GM23248 (cell line): Measurements from ENCODE around the gene LRRN4CL. TPM values are rescaled to one million over a fixed set of nuclear protein-coding genes. Genes with fewer than 3 reads are reported as not detected.
"Not testable (repeated sequence)": the region's sequence is repeated elsewhere in the genome, so short reads cannot be mapped to it uniquely, and the experiment has no call there.

Source experiments
- DNase-seq: peaks from one replicate; pipeline ENCODE4 v3.0.0-alpha.2; 2015
- H2AFZ ChIP-seq: fragments of 200-600 bp; sonication (generic); 2 replicates; pipeline ENCODE4 v1.6.1; 2016; ENCODE audit warnings: antibody characterized with exemption
- H3F3A ChIP-seq: fragments of 200-600 bp; sonication (generic); 2 replicates; pipeline ENCODE4 v1.6.1; 2016; ENCODE audit warnings: mild to moderate bottlenecking, antibody characterized with exemption, mixed run types; ENCODE audit not compliant: insufficient read depth
- H3K27ac ChIP-seq: fragments of 200-600 bp; sonication (generic); 2 replicates; pipeline ENCODE4 v1.5.1; 2016; ENCODE audit warnings: mild to moderate bottlenecking
- H3K27me3 ChIP-seq: fragments of 200-600 bp; sonication (generic); replicated peaks from 2 replicates; pipeline ENCODE4 v1.6.1; 2016; ENCODE audit warnings: mild to moderate bottlenecking; ENCODE audit not compliant: insufficient read depth
- H3K36me3 ChIP-seq: fragments of 200-600 bp; sonication (generic); 2 replicates; pipeline ENCODE4 v1.6.1; 2016; ENCODE audit warnings: low read depth, mild to moderate bottlenecking
- H3K4me1 ChIP-seq: fragments of 200-600 bp; sonication (generic); 2 replicates; pipeline ENCODE4 v1.6.1; 2016; ENCODE audit warnings: mild to moderate bottlenecking; ENCODE audit not compliant: insufficient read depth
- H3K4me2 ChIP-seq: fragments of 200-600 bp; sonication (generic); one replicate; pipeline ENCODE4 v1.6.1; 2016; ENCODE audit warnings: mild to moderate bottlenecking; ENCODE audit not compliant: unreplicated experiment
- H3K4me3 ChIP-seq: fragments of 200-600 bp; sonication (generic); 2 replicates; pipeline ENCODE4 v1.5.1; 2016; ENCODE audit warnings: mild to moderate bottlenecking
- H3K79me2 ChIP-seq: fragments of 200-600 bp; sonication (generic); 2 replicates; pipeline ENCODE4 v1.6.1; 2016; ENCODE audit warnings: mild to moderate bottlenecking; ENCODE audit not compliant: insufficient read depth
- H3K9ac ChIP-seq: fragments of 200-600 bp; sonication (generic); 2 replicates; pipeline ENCODE4 v1.6.1; 2016; ENCODE audit warnings: mild to moderate bottlenecking
- H3K9me2 ChIP-seq: fragments of 200-600 bp; sonication (generic); 2 replicates; pipeline ENCODE4 v1.6.1; 2016; ENCODE audit warnings: mixed run types, mild to moderate bottlenecking, moderate library complexity; ENCODE audit not compliant: insufficient read depth
- H3K9me3 ChIP-seq: fragments of 200-600 bp; sonication (generic); one replicate; pipeline ENCODE4 v1.6.1; 2017; ENCODE audit warnings: low read depth
- H4K20me1 ChIP-seq: fragments of 200-600 bp; sonication (generic); 2 replicates; pipeline ENCODE4 v1.6.0; 2016; ENCODE audit not compliant: insufficient read depth
- EZH2 ChIP-seq: fragments of 200-600 bp; sonication (generic); IDR thresholded peaks from 2 replicates; pipeline ENCODE4 v1.6.1; 2018; ENCODE audit warnings: antibody characterized with exemption, mild to moderate bottlenecking; ENCODE audit not compliant: insufficient read depth, poor library complexity, severe bottlenecking
- EZH2phosphoT487 ChIP-seq: fragments of 200-600 bp; sonication (generic); IDR thresholded peaks from 2 replicates; pipeline ENCODE4 v1.6.1; 2018; ENCODE audit warnings: antibody characterized with exemption, moderate library complexity, mild to moderate bottlenecking, low read depth; ENCODE audit not compliant: insufficient read depth
- WGBS, 2 experiments: methylation state at CpG; one replicate each; pipeline ENCODE4 v1.1.6; 2015 to 2017; ENCODE audit warnings: low lambda C conversion rate in 2 of 2, low coverage in 1 of 2; ENCODE audit errors: missing lambda C conversion rate in 2 of 2; 5-methylcytosine and 5-hydroxymethylcytosine counted together
- in situ Hi-C: fragments of 300-500 bp; cut with MboI; formaldehyde crosslinking; loops from 2 replicates; pipeline ENCODE4 v1.15.0; 2020
- polyA plus RNA-seq: library from polyadenylated mRNA; unstranded; fragments of >200 nt; fragmentation: Nextera tagmentation; extraction: Ambion mirVana; gene quantifications from 2 replicates; pipeline ENCODE4 v1.2.1, GENCODE V29; 2016
- total RNA-seq: library from RNA; depleted of rRNA; stranded (reverse); fragments of >200 nt; shearing (Covaris generic); gene quantifications from 2 replicates; pipeline ENCODE4 v1.2.3, GENCODE V29; 2014

The LRRN4CL gene
- total and polyA plus RNA-seq, 2 experiments from 2014 or later = 2.3 to 6.9 TPM

DNA sequence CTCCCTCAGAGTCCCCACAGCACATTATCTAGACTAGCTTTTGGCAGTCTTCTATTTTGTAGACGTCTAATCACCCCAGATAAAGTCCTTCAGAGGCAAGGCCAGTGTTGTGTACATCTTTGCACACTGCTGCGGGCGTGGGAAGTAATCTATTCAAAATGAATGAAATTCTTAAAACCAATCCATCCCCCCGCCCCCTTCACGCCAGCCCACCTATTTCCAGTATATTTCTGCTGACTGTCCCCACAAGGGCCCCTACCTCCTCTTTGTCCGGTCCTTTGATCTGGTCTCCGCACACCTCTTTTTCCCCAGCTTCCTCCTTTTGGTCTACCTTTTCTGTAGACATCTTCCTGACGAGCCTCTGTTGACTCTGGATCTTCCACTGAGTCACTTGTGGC lies 17.5 kb upstream of the LRRN4CL start:
- peak overlapping the region; percentile 44 for H3K27ac ChIP-seq
- H3K79me2 ChIP-seq = peaks cover 28% of the 10 kb centered on the region; the same call in 1 of the 2 replicates
- H3K9me2 ChIP-seq = no peaks in the 10 kb centered on the region
- no peaks in the 10 kb centered on the region for H4K20me1 ChIP-seq
- peak overlapping the region; percentile 74; the same call in 1 of the 2 replicates for H3K4me3 ChIP-seq
- peaks cover 21% of the 10 kb centered on the region for H3K4me1 ChIP-seq
- H2AFZ ChIP-seq = peak overlapping the region; percentile 77; the same call in 1 of the 2 replicates
- peaks cover 34% of the 10 kb centered on the region for H3F3A ChIP-seq
- WGBS, 2 experiments = 87 to 89% methylated on average over 8 of the region's 8 CpGs
- no peaks in the 10 kb centered on the region for H3K27me3 ChIP-seq
- peaks cover 12% of the 10 kb centered on the region; the same call in 1 of the 2 replicates for H3K36me3 ChIP-seq
- TF ChIP-seq EZH2 = no peak
- no peak for TF ChIP-seq EZH2phosphoT487
- H3K9me3 ChIP-seq = no peaks in the 10 kb centered on the region
- peak overlapping the region; percentile 45 for H3K9ac ChIP-seq
- in situ Hi-C loops = no loop called here
- DNase-seq = no peak
- H3K4me2 ChIP-seq = no peak overlapping the region

DNA sequence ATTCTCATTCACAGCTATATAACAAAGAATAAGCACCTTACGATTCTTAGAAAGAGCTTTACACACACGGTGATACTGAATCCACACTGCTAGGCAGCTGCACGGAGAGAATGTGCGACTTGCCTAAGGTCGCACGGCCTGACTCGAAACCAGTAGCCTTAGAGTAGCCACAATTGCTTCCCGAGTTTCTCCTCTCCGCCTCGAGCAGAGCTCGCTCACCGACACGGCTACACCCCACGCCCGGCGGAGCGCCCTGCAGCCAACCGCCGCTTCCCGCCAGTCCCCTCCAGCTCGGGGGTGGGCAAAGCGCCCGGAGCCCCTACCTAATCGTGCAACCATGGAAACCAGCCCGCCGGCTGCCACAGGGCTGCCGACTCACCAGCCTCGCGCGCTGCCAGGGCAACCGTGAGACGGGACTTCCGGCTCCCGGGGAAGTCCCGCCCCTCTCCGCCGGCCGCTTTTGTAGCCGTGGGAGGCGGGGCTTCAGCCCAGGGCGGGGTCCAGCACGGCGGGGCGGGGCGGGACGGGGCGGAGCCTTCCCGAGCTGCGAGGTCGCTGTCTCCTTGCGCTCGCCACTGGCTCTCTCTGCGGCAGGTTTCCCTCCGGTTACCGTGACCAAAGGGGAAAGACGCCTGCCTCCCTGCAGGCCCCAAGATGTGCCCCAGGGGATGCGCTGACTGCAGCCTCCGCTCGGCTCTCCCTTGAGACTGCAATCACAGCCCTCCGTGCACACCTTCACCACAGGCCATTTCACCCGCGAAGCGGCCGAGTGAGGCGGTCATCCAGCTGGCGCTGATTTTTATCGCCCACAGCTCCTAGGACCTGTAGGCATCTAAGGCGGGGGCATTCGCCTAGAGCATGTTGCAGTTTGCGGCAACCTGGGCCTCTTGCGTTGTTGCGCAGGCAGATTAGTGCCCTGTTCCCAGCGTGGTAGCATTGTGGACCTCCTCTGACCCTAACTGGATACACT lies 16.8 kb upstream of the LRRN4CL start:
- peak overlapping the region; percentile 89 for H3K9ac ChIP-seq
- 10 to 11% methylated on average over 57 to 58 of the region's 73 CpGs for WGBS, 2 experiments
- in situ Hi-C loops = no loop called here

DNA sequence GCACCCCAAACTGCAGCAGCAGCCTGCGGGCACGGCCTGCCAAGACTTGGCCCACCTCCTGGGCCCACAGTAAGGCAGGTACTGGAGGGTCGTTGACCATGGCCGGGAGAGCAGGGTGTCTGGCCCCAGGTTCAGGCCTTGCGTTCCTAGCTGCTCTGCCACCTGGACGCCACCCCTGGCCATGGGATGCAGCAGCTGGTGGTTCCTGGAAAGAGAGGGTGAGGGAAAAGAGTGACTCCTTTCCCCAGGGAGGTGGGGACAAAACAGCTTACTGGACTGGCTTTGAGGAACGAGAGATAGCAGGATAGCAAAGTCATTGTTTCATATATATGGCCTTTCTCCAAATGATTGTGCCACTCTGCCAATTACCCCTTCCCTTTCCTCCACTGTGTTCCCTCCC lies 16.1 kb upstream of the LRRN4CL start:
- H3K79me2 ChIP-seq = peaks cover 28% of the 10 kb centered on the region; the same call in 1 of the 2 replicates
- H3K27ac ChIP-seq = peak overlapping the region; percentile 87
- peaks cover 20% of the 10 kb centered on the region for H3F3A ChIP-seq
- H3K9ac ChIP-seq = peak overlapping the region; percentile 89
- peak; percentile 47 for DNase-seq
- in situ Hi-C loops = no loop called here
- TF ChIP-seq EZH2phosphoT487 (no peak), EZH2 (no peak)
- peak overlapping the region; percentile 74 for H3K4me3 ChIP-seq
- H3K27me3 ChIP-seq = no peaks in the 10 kb centered on the region
- H3K4me2 ChIP-seq = peak overlapping the region; percentile 95
- no peaks in the 10 kb centered on the region for H3K9me2 ChIP-seq
- H3K9me3 ChIP-seq = no peaks in the 10 kb centered on the region
- peaks cover 7% of the 10 kb centered on the region; the same call in 1 of the 2 replicates for H3K36me3 ChIP-seq
- peak overlapping the region; percentile 70 for H2AFZ ChIP-seq
- WGBS, 2 experiments = 36 to 61% methylated on average over 7 of the region's 7 CpGs
- H4K20me1 ChIP-seq = no peaks in the 10 kb centered on the region
- peaks cover 21% of the 10 kb centered on the region for H3K4me1 ChIP-seq

More for the DNA sequence above, 16.8 kb upstream of the LRRN4CL start:
- TF ChIP-seq EZH2 (no peak), EZH2phosphoT487 (no peak)
- Histone ChIP-seq H3K27ac (peak overlapping the region; percentile 87), H3K4me1 (peaks cover 21% of the 10 kb centered on the region), H3K27me3 (no peaks in the 10 kb centered on the region), H3K9me2 (no peaks in the 10 kb centered on the region), H3K79me2 (peaks cover 28% of the 10 kb centered on the region; the same call in 1 of the 2 replicates), H3F3A (peaks cover 28% of the 10 kb centered on the region), H3K9me3 (no peaks in the 10 kb centered on the region), H3K36me3 (peaks cover 12% of the 10 kb centered on the region; the same call in 1 of the 2 replicates), H3K4me2 (peak overlapping the region; percentile 95), H3K4me3 (peak overlapping the region; percentile 74), H4K20me1 (no peaks in the 10 kb centered on the region), H2AFZ (peak overlapping the region; percentile 77)
- peak; percentile 99 for DNase-seq

- 93 to 98% methylated on average over 4 of the region's 4 CpGs for WGBS, 2 experiments
Measured at GRCh38 chr11:62703921-62704320, 14.6 kb upstream of the LRRN4CL start.

More at GRCh38 chr11:62703921-62704320, 14.6 kb upstream of the LRRN4CL start:
- H3K27me3 ChIP-seq, H3K9me2 ChIP-seq, in situ Hi-C loops, H2AFZ ChIP-seq, H3K4me2 ChIP-seq, H3K9ac ChIP-seq, DNase-seq, H3K36me3 ChIP-seq, H3K4me3 ChIP-seq, H3K9me3 ChIP-seq, H4K20me1 ChIP-seq, H3K27ac ChIP-seq: not testable (repeated sequence)
- H3F3A ChIP-seq = peaks cover 13% of the 10 kb centered on the region; the same call in 1 of the 2 replicates
- H3K79me2 ChIP-seq = peaks cover 28% of the 10 kb centered on the region; the same call in 1 of the 2 replicates
- H3K4me1 ChIP-seq = peaks cover 16% of the 10 kb centered on the region
